Effector CD4-positive, alpha-beta T cell (primary cell): ENCODE data around the gene SYT2.
"Not testable (repeated sequence)": the region's sequence is repeated elsewhere in the genome, so short reads cannot be mapped to it uniquely, and the experiment has no call there.

Source experiments
- DNase-seq: peaks from one replicate; pipeline ENCODE4 v3.0.0-alpha.2; 2020

Gene SYT2

DNA sequence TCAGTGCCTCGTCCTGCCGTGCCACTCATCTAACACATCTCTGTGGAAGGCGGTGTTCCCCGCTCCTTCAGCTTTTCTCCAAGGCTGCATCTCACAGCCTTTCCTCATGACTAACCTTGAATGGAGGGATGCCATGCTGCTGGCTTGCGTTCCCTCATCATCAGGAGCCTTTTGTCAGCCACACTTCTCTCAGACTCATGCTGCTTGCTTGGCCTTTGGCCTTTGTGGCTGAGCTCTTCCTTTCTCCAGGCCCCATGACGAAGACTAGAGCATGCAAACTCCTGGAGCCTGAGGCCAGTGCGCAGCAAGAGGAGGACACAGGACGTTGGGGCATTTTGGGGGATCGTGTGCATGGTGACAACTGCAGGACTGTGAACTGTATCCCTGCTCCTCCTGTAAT is 70.8 kb downstream of the SYT2 start:
- no peak for DNase-seq

GRCh38 chr1:202638701-202639305 is 71.5 kb downstream of the SYT2 start:
- not testable (repeated sequence) for DNase-seq

DNA sequence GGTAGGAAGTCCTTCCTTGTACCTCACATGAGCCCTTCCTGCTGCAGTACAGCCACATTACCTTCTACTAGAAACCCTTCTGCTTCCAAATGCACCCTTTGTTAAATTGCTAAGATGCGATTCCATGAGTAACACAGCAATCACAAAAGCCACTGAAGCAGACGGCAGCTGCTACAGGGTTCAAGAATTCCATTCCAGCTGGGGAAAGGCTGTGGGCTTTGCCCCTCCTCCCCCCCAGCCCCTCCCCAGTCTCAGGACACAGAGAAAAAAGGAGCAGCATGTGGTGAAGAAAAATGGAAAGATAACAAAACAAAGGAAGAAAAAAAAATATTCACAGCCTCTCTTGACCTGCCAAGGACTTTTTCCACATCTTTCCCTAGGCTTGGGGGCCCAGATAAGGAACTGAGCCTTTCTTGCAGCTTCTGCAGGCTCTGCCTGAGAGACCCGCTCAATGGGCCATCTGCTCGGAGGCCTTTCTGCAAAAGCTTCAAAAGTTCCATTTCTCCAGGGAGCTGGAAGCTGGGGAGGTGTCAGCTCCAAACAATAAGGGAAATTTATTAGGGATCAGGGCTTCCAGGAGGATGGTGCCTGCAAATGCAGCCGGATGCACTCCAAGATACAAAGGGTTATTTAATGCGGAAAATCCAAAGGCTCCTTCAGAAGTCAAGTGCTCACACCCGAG is 72.1 kb downstream of the SYT2 start:
- DNase-seq: no peak

DNA sequence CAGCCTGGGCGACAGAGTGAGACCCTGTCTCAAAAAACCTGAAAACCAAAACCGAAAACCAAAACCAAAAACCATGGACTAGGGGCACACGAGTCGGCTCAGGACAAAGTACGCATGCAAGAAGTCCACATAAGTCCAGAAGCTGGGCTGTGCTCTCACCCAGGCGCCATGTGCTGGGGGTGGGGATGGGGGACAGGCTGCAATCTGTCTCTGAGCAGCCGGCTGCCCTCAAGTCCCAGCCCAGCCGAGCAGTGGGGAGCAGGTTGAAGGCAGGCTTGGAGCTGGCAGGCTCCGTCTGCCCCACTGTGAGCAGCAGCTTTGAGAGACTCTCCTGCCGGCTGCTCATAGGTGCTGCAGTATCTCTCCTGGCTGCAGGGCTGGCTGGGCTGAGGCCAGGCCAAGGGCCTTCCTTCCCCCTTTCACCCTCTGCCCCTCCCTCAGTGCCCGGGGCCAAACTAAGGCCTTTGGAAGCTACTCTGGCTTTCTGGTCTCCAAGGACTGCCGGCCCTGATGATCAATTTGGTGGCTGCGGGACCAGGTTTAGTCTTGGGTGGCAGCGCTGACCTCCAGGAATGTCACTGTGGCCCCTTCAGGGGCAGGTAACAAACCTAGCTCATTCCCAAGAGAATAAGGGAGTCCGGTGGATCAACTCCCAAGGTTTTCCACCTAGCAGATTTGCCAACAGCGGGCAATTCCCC is 72.8 kb downstream of the SYT2 start:
- DNase-seq: not testable (repeated sequence)

GRCh38 chr1:202636171-202636570 is 74.1 kb downstream of the SYT2 start:
- not testable (repeated sequence) for DNase-seq

DNA sequence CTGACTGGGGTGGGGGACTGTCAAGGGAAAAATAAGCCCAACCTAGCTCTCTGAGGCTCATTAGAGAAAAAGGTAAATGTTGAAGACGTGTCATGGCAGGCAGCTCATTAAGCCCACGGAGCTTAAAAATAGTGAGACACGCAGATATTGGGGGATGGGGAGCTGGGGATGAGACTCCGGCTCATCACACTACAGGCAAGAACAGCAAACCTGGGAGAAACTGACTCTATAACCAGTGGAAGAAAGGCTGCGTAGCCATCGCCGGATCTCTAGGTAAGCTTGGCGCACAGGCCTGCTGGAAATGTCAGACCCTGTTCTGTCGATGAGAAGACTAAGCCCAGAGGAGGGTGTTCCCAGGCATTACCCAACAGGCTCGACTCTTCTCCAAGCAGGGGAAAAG is 78.0 kb downstream of the SYT2 start:
- no peak for DNase-seq

GRCh38 chr1:202631076-202631923 is 79.0 kb downstream of the SYT2 start:
- no peak for DNase-seq

- DNase-seq: no peak
Measured at GRCh38 chr1:202630541-202630940, 79.7 kb downstream of the SYT2 start.

GRCh38 chr1:202630096-202630495 is 80.2 kb downstream of the SYT2 start:
- DNase-seq: not testable (repeated sequence)

DNA sequence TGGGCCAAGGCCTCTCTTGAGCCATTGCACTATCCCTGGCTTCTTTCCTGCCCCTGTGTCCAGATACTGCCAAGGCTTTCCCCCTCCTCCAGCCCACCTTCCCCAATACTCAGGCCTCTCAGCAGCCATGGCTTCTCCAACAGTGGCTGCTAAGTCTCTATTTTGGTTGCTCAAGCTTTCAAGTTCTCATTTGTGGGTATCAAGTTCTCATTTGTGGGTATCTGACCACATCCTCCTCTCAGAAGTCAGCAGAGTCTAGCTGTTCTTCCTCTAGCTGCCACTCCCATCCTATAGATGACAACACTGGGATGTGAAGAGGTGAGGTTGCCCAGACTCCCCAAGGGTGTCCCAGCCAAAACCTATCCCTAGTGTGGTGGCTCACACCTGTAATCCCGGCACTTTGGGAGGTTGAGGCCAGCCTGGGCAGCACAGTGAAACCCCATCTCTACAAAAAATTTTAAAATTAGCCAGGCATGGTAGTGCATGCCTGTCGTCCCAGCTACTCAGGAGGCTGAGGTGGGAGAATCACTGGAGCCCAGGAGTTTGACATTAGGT is 80.9 kb downstream of the SYT2 start:
- DNase-seq: not testable (repeated sequence)

DNA sequence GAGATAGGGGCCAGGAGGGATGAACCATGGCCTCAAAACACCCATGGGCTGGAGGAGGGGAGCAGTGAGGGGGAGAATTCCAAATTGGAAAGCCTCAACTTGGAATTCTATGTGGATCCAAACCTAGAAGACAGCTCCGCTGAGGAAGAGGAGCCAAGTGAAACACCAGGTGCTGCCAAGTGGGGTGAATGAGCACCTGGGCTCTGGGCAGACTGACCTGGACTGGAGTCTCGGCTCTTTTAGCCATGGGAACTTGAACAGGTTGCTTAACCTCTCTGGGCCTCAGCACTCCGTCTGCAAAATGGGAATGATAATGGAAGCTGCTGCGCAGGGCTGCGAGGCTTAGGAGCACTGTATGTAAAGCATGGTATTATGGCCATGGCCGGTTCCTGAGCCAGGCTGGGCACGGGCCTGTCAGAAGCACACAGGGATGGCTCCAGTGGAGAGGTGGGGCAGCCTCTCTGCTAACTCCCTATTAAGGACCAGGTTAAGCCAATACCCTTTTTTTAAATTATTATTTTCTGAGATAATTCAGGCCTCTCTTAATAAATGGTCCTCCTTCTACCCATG is 81.5 kb downstream of the SYT2 start:
- DNase-seq: no peak

GRCh38 chr1:202627841-202628565 is 82.3 kb downstream of the SYT2 start:
- no peak for DNase-seq

- not testable (repeated sequence) for DNase-seq
Measured at GRCh38 chr1:202627036-202627435, 83.2 kb downstream of the SYT2 start.

DNA sequence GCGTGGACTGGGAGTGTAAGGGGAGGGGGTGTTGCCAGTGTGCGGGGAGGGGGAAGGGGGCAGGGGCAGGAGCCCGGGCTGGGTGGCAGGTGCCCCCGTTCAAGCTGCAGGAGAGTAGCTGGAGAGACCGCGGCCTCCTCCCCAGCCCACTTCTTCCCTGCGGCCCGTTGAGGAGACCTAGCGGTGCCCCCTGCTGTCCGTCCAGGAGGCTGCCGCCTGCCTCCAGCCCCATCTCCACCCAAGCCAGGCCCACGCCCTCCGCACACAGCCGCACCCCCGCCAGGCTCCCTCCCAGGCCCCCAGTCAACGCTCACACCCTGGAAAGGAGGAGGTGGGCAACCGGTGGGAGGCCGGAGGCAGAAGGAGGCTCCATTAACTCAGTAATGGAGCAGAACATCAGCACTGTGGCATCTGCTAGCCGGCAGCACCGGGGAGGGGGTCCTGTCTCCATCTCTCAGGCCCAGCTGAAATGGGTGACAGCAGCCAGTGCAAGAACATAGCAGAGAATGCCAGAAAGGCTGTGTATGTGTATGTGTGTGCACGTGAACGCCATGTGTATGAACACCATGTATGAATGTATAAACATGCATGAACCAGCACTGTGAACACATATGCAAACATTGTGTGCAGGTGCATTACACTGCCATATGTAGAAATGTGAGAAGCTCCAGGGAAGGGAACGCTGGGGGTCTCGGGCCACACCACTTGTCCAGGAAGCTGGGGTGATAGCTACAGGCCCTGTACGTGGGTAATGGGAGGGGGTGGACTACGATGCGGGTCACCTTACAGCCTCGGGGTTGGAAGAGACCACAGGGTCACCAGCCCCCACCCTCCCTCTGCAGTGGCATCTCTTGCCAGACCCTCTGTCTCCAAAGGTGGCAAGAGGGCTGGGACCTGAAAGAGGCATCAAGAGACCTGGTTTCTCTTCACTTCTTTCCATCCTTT is 84.6 kb downstream of the SYT2 start:
- peak; percentile 36 for DNase-seq

DNA sequence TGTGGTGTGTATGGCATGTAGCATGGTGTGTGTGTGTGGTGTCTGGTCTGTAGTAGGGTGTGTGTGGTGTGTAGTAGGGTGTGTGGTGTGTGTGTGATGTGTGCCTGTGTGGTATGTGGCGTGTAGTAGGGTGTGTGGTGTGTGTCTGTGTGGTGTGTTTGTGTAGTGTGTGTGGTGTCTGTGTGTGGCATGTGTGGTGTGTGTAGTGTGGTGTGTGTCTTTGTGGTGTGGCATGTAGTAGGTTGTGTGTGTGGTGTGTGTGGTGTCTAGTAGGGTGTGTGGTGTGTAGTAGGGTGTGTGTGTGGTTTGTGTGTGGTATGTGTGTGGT is 85.5 kb downstream of the SYT2 start:
- DNase-seq: no peak

- no peak for DNase-seq
Measured at GRCh38 chr1:202624088-202624780, 86.0 kb downstream of the SYT2 start.

DNA sequence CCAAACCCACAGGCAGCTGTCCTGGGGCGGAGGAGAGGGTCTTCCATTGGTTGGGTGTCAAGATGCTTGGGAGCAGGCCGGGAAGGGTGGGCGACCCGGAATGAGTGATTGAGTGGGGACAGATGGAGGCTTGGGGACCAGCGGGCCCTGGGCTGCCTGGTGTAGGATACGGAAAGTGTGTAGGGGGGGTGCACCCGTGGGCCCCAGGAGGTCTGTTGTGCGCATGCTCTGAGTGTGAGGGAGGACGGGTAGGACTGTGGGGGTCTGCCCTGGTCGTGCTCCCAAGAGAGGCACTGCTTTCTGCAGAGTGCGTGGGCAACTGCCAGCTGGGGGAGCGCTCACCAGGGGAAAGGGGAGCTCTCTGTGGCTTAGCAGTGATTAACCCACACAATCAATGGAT is 86.8 kb downstream of the SYT2 start:
- not testable (repeated sequence) for DNase-seq

DNA sequence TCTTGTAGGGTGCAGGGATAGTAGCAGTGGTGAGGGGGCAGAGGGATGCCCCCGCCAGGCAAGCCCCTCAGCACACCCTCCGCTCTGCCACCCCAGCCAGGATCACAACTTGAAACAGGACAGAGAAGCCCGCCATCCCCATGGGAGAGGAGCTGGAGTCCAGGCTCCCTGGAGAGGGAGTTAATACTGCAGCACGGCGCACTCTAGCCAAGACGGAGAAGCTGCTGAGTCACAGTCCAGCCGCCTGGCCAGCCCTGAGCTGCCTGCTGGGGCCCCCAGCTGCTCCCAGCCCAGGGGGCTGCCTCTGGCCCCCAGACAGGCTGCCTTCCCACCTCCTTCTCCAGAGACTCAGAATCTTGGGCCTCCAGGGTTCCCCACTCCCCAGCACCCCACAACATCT is 87.2 kb downstream of the SYT2 start:
- no peak for DNase-seq

GRCh38 chr1:202622388-202622787 is 87.9 kb downstream of the SYT2 start:
- DNase-seq: no peak

DNA sequence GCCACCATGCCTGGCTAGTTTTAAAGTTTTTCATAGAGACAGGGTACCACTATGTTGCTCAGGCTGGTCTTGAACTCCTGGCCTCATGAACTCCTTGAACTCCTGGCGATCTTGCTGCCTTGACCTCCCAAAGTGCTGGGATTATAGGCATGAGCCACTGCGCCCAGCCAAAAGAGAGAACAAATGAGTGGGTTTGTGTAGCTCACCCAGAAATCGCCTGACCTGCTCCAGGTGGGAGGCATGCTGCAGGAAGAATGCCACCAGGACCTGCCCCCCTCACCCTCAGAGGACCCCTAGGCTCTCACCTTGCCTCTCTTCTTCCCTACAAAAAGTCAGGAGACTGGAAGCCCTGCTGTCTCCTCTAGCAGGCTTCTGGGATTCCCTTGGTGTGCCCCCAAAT is 88.8 kb downstream of the SYT2 start:
- no peak for DNase-seq
